Epithelial cell of esophagus (primary cell): ENCODE measurements around the gene CLEC6A.
A peak's percentile ranks its signal among the peaks of the same experiment; 100 is the strongest.

Source experiments
- DNase-seq: peaks from one replicate; pipeline ENCODE4 v3.0.0; 2010; ENCODE audit warnings: low read depth
- H3K4me3 ChIP-seq: 2 replicates; pipeline ENCODE4 v1.5.1; 2011; ENCODE audit warnings: mild to moderate bottlenecking, low read length, control low read depth
- TF ChIP-seq, protein P1 (sequence below): IDR thresholded peaks from 2 replicates; pipeline ENCODE4 v1.5.1; 2011; ENCODE audit warnings: low read depth, mild to moderate bottlenecking, low read length, control low read depth, inconsistent platforms; ENCODE audit not compliant: insufficient read depth; ENCODE audit errors: missing control alignments

The CLEC6A gene

DNA sequence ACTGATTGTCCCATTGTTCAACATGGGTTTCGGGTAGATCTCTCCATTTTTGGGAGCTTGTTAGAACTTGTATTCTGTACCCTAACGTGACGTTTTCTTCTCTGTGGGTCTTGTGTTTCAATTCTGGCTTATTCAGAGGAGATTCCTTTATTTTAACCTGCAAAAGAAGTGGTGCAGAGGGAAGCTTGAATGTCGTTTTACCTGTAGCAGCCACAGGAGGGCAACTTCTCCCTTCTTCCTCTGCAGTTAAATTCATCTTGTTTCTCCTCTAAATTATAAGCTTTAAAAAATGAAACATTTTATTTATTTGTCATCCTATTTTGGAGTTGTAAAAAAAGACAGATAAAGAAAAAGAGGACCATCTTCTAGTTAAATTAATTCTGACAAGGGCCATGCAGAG is 43.9 kb downstream of the CLEC6A start:
- TF ChIP-seq, protein P1, sequence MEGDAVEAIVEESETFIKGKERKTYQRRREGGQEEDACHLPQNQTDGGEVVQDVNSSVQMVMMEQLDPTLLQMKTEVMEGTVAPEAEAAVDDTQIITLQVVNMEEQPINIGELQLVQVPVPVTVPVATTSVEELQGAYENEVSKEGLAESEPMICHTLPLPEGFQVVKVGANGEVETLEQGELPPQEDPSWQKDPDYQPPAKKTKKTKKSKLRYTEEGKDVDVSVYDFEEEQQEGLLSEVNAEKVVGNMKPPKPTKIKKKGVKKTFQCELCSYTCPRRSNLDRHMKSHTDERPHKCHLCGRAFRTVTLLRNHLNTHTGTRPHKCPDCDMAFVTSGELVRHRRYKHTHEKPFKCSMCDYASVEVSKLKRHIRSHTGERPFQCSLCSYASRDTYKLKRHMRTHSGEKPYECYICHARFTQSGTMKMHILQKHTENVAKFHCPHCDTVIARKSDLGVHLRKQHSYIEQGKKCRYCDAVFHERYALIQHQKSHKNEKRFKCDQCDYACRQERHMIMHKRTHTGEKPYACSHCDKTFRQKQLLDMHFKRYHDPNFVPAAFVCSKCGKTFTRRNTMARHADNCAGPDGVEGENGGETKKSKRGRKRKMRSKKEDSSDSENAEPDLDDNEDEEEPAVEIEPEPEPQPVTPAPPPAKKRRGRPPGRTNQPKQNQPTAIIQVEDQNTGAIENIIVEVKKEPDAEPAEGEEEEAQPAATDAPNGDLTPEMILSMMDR, result peak; percentile 5
- peak; percentile 11 for DNase-seq
- no peak overlapping the region for H3K4me3 ChIP-seq

DNA sequence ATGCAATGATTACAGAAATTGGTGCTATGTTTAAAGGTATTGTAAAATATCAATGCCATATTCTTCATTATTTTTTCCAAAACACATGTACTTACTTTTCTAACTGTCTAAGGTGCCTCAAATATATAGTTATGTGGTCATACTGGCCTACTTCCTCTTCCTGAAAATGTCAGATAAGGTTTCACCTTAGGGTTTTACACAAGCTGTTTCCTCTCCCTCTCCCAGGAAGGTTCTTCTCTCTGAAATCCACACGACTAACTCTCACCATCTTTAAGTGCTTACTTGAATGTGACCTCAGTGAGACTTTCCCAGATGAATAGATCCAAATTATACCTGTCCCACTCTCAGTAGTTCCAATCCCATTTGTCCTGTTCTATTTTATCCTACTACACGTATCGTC is 46.0 kb downstream of the CLEC6A start:
- TF ChIP-seq, protein P1, result no peak
- H3K4me3 ChIP-seq, result no peak overlapping the region
- DNase-seq, result no peak

DNA sequence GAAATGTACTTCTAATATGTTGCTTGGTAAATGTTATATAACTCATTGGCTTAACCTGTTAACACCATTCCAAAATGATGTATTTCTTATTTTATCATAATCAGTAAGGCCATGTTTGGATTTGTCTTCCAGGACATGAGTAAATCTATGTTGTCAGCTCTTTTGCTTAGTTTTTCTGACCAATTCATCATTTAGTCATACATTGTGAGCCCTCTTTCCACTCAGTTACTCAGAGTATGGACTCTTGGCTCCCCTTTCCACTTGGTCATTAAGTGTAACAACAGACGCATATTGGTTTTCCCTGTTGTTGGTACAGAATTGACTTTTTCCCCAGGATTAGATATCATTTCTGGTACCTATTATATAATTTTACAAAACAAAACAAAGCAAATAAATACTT is 48.6 kb downstream of the CLEC6A start:
- H3K4me3 ChIP-seq, result no peak overlapping the region
- TF ChIP-seq, protein P1, result no peak
- DNase-seq, result peak; percentile 27

DNA sequence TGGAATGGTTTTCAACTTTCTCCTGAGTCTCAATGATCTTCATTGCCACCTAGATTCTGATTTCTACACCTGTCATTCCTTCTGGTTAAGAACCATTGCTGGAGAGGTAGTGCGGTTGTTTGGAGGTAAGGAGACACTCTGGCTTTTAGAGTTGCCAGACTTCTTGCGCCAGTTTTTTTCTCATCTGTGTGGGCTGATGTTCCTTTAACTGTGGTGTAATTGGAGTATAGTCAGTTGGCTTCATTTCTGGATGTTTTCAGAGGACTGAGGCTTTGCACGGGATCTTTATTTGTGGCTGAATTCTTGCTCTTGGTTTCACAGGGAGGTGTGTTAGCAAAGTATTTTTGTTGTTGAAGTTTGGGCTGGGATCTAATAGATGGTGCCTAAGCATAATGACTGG is 51.8 kb downstream of the CLEC6A start:
- DNase-seq, result no peak
- H3K4me3 ChIP-seq, result no peak overlapping the region
- TF ChIP-seq, protein P1, result no peak

DNA sequence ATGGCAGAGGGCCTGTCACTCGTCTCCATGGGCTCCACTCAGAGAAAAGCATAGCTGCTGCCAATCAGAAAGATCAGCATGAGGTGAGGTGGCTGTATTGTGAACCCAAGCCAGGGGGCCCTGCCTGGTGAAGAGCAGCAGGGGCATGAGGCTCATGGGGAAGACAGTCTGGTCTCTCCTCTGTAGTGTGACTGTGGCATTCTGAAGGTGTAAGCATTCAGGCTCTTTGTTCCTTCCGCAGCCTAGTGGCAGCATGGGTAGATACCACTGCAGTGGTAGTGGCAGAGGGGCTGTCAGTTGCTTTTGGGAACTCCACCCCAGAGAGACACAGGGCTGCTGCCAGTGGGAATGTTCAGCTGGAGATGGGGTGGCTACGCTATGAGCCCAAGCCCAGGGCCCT is 52.5 kb downstream of the CLEC6A start:
- TF ChIP-seq, protein P1, result no peak
- no peak overlapping the region for H3K4me3 ChIP-seq
- no peak for DNase-seq

DNA sequence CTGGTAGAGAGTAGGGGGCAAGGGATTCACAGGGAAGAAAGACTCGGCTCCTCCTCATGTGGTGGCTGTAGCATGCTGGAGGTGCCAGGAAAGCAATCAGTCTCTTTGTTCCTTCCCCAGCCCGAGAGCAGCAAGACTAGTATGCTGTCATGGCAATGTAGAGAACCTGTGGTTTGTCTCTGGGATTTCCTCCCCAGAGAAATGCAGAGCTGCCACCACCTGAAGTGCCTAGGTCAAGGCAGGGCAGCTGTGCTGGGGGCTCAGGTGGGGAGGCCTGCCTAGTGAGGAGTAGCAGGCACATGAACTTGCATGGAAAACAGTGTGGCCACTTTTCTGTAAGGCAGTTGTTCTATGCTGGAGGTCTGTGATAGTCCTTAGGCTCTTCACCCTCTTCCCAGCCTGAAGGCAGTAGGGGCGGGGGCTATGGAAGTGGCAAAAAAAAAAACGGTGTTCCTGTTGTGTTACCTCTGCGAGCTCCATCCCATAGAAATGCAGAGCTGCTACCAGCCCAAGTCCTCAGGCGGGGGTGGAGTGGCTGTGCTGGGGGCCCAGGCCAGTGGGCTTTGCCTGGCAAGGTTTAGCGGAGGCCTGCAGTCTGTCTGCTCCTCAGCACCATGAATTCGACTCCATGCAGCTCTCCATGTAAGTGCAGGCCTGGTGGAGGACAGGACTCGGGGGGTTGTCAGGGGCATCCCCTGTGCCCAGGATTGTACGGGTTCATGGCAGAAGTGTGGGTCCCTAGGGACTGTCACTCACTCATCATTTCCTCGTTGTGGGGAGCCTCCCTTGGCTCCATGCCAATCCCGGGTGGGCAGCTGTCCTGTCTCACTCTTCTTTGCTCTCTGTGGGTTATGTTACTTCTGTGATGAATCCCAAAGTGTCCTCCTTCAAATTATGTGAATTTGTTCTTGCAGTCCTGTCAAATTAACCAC is 53.4 kb downstream of the CLEC6A start:
- DNase-seq, result no peak
- TF ChIP-seq, protein P1, result no peak
- H3K4me3 ChIP-seq, result no peak overlapping the region

DNA sequence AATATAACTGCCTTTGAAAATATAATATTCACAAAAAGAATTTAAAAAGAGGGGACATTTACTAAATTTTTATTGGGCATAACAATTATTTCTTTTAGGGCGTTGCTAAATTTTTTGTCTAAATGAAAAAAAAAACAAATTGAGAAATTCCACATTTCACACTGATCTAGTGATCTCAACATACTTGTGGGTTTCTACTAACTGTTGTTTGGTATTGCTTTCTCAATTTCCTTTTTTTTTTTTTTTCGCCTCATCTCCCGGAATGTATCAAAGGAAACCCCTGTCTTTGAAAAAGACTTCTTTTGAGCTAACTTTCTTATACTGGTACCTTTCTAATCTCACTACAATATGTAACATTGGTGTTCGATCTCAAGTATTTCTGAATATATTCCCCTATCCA is 57.5 kb downstream of the CLEC6A start, which contains the start of gene CLEC4D:
Gene CLEC4D (plus strand): TSS at position 248 of the 400 bp plus-strand sequence. CDS start 230 bp downstream, outside the sequence.
- no peak for DNase-seq
- TF ChIP-seq, protein P1, result no peak
- no peak within 1 kb of the TSS for H3K4me3 ChIP-seq
